Measurements from ENCODE around the gene ZFYVE27.
A peak's percentile ranks its signal among the peaks of the same experiment; 100 is the strongest.
"Not testable (repeated sequence)": the region's sequence is repeated elsewhere in the genome, so short reads cannot be mapped to it uniquely, and the experiment has no call there.

Gene ZFYVE27, protein sequence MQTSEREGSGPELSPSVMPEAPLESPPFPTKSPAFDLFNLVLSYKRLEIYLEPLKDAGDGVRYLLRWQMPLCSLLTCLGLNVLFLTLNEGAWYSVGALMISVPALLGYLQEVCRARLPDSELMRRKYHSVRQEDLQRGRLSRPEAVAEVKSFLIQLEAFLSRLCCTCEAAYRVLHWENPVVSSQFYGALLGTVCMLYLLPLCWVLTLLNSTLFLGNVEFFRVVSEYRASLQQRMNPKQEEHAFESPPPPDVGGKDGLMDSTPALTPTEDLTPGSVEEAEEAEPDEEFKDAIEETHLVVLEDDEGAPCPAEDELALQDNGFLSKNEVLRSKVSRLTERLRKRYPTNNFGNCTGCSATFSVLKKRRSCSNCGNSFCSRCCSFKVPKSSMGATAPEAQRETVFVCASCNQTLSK

DNA sequence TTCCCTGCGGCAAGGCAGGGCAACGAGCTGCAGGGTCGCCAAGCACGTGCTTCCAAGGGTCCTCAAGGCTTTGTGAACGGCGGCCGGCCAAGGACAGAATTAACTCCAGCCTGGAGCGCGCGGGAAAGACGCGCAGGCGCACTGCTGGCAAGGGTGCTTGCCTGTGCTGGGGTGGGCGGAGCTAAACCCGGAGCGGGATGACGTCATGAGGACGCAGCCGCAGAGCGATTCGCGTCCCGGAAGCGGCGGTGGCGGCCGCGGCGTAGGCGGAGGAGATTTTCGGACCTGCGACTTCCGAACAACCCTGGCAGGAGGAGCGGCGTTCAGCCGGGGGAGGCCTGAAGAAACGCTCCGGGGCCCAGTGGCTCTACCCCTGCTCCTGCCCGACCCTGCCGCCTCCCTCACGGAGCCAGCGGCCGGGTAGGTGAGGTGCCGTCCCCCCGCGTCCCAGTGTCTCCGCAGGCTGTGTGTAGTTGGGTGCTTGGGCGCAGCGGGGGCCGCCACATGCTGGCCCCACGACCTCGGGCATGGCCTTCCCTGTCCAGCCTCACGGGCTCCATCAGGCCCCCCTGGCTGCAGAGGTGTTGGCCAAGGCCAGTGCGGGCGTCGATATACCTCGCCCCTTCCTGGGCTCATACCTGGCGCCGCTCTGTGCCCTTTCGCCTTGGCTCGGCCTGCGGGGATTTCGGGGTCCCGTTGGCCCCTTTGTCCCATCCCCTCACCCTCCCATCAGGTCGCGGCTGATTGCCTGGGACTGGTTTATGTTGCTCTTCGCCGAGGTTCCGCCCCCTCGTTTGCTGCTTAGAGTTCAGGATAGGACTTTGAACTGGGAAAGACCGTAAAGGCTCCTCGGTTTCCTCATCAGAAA, at the start of gene ZFYVE27:
Gene ZFYVE27, plus strand, starts transcription at position 227 of the 868 bp plus-strand sequence. CDS start 1,350 bp downstream, outside the sequence.
- peak; percentile 46 to 95 (median 88) for DNase-seq

DNA sequence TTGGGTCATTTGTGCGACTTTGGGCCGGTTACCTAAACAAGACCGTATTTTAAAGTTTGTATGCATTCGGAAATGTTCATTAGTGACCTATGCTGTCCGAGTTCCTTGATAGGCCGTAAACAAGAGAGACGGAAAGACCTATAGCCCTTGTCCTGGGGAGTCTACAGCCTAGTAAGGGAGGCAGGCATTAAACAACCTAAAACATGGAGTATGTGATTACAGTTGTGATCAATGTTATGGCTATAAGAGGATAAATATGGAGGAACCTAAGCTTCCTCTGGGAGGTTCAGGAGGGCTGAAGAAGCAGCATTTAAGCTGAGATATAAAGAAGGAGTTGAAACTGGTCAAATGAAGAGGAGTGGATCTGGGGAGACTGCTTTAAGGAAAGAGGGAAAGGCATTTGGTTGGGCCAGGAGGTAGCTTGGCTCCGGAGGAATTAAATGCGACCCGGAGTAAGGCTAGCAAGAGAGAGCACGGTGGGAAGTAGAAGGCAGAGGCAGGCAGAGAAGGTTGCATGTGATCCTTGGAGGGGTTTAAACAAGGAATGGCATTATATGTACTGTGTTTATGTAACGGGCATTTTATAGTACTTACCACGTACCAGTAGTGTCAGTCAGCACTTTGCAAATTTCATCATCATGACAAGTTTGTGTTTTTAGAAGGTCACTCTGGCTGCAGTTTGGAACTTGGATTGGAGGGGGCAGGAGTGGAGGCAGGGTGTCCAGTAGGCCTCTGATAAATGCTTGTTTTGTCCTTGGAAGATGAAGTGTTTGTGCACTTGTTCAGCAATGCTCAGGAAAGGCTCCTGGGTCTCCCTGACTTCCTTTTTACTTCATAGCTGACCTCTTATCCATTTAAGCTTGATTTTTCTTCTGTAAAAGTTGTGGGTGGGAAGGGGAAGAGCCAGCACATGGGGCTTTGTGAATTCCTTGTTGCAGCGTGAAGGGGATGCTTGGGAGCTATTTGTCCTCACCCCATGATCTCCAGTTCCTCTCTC, 48.8 kb upstream of the ZFYVE27 start:
- DNase-seq: peak in 2 of 14 donors; percentile 26 to 44

DNA sequence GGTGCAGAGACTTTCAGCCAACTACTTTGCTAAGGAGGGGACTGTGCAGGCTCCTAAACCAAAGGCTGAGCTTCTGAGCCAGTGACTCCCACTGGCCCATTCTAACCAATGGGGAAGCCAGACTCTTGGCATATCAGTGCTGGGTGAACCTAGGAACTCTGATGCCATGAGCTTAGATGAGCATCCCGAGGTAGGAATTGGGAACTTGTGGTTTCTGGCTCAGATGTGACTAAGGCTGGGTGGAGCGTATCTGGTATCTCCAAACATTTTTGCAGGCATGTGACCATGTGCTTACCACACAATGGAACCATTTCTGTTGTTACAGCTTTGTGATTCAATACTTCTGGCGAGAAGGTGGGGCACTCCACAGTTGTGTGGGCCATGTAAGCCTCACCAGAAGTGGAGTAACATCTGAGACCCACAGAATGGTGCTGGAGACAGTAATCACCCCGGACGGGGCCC, 47.3 kb upstream of the ZFYVE27 start:
- DNase-seq: peak in 1 of 14 donors; percentile 17

DNA sequence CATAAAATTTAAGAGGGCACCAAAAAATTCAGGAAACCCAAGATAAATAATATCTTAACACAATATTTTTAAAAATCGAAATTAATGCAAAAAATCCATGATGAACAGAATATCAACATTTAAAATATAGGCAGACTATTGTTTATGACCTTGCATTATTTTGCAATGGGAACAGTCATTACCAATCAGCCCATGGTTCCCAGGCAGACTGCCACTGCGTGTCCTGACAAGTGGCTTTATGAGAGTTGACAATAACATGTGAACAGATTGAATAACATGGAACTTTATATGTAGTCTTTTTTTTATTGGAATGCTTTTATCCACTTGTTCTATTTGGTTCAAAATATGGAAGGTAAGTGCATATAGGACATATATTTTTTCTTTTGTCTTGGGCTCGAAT, 46.8 kb upstream of the ZFYVE27 start:
- no peak for DNase-seq

DNA sequence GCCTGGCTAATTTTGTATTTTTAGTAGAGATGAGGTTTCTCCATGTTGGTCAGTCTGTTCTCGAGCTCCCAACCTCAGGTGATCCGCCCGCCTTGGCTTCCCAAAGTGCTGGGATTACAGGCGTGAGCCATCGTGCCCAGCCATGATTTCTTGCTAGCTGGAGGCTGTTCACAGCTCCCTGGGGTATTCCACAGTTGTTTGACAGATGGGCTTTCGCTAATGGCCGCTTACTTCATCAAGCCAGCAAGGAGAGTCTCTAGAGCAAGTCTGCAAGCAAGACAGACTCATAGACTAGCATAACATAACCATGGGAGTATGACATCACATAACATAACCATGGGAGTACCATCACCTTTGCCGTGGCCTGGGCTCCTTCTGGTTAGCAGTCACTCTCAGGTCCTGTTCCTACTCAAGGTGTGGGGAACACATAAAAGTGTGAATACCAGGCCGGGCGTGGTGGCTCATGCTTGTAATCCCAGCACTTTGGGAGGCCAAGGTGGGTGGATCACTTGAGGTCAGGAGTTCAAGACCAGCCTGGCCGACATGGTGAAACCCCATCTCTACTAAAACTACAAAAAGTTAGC, 38.8 kb upstream of the ZFYVE27 start:
- not testable (repeated sequence) for DNase-seq

DNA sequence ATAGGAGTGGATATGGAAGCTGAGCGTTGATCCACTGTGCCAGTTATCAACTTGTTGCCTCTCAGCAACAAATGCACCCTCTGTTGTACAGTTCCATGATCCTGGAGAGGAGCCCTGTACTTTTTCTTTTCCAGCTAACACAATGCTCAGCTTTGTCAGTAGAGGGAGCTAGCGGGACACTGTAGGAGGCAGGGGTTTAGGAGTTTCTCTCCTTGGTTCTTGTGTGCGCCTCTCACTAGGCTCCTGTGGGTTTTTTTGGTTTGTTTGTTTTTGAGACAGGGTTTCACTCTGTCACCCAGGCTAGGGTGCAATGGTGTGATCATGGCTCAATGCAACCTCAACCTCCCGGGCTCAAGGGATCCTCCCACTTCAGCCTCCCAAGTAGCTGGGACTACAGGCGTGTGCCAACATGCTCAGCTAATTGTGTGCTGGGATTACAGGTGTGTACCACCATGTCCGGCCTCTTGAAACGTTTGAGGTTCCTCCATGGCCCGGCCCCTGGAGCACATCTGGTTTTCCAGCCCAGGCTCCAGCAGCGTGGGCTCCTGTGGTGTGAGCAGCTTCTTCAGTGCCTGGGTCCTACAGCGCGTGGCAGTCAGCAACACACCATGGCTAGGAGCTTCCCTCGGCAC, 35.4 kb upstream of the ZFYVE27 start:
- peak in 9 of 14 donors; percentile 6 to 43 (median 29) for DNase-seq

DNA sequence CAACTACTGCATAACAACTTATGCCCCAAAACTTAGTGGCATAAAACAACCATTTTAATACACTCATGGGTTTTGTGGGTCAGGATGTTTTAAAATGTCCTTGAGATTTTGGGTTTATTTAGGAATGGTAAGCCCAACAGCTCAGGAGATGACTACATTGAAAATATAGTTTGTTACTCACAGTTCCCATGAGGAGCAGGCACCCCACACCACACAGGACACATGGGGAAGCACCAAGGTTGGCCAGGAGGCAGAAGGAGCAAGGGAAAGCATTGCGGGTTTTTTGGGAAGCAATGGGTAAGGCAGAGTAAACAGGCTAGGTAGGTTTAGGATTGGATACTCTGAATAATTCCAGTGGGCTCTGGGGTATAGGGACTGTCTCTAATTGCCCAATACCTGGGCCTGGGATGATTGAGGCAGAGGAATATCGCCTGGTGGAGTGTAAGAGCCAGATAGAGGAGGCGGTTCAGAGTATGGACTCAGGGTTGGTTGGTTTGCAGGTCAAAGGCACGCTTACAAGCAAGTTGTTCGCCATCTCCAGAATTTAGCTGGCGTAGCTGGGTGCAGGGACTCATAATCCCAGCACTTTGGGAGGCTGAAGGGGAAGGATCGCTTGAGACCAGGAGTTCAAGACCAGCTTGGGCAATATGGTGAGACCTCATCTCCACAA, 33.4 kb upstream of the ZFYVE27 start:
- no peak for DNase-seq

DNA sequence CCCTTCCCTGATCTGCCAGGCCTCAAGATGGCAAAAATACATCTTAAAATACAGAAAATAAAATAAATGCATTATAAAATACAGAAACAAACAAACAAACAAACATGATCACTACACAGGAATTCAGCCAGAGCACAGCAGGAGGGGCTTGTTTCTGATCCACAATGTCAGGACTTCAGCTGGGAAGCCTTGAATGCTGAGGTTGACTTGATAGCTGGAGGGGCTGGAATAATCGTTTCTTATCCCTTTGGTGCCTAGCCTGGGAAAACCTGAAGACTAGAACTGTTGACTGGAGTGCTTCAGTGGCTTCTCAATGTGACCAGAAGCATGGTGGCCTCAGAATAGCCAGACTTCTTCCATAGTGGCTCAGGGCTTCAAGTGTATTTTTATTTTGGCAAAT, 32.6 kb upstream of the ZFYVE27 start:
- DNase-seq: no peak

DNA sequence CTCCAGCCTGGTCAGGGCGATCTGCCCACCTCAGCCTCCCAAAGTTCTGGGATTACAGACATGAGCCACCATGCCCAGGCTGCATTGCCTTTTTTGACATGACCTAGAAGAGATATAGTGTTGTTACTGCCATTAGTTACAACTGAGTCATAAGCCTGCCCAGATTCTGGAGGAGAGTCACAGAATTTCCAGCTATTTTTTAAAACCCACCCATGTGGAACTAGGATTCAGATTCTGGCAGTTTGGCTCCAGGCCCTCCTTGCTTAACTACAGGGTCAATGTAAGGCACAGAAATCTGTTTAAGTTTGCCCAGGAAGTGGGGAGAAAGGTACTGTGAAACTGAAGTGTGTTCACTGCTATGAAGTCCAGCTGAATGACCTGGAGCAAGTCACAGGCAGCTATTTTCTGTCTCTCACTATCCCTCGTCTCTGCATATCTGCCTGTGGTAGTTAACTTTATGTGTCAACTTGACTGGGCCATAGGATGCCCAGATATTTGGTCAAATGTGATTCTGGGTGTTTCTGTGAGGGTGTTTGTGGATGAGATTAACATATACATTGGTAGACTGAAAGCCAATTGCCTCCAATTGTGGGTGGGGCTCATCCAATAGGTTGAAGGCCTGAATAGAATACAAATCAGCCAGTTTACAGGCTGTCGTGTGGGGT, 31.8 kb upstream of the ZFYVE27 start:
- DNase-seq: no peak

DNA sequence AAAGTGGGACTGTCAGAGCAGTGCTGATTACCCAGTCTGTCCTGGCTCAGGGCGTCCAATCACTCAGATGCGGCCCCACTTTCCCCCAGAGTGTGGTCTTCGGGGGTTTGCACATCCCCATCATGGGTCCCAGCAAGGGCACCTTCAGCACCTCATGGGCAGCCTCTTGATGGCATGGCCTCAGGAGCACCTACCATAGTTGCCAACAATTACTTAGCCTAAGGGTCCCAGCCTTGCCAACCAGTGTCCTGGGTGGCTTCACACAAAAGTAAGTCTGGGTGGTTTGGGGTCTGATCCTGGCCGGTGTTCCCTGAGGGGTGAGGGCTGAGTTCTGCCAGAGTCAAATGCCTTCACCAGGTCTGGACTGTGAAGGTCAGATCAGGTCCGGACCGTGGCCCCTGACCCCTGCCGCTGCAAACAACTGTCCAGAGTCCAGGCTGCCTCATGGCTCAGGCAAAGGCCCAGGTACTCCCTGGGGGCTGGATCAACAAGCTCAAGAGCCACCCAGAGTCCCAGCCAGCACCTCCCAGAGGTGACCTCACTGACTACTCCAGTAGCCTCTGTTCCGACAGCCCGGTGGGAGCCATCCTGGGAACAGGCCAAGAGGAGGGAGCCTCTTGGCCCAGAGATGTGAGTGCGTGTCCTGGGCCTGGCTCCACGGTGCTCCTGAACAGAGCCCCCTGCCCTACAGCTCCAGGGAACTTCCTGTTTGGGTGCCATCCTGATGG, 29.6 kb upstream of the ZFYVE27 start:
- no peak for DNase-seq

DNA sequence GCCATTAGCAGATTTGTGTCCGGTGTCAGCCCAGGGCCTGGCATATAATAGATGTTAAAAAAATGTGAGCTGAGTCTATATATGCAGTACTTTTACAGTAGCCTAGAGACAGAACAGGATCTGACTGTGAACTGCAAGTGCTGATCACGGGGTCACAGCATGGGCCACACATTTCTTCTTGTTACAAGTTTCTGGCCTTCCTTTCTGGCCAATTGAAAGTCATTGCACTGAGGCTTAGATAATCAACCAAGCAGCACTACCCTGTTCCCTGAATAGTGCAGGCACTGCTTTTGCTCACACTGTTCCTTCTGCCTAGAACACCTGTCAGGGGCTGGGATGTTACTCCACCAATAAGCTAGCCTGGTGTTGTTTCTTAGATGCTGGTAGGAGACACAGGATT, 28.8 kb upstream of the ZFYVE27 start:
- no peak for DNase-seq

DNA sequence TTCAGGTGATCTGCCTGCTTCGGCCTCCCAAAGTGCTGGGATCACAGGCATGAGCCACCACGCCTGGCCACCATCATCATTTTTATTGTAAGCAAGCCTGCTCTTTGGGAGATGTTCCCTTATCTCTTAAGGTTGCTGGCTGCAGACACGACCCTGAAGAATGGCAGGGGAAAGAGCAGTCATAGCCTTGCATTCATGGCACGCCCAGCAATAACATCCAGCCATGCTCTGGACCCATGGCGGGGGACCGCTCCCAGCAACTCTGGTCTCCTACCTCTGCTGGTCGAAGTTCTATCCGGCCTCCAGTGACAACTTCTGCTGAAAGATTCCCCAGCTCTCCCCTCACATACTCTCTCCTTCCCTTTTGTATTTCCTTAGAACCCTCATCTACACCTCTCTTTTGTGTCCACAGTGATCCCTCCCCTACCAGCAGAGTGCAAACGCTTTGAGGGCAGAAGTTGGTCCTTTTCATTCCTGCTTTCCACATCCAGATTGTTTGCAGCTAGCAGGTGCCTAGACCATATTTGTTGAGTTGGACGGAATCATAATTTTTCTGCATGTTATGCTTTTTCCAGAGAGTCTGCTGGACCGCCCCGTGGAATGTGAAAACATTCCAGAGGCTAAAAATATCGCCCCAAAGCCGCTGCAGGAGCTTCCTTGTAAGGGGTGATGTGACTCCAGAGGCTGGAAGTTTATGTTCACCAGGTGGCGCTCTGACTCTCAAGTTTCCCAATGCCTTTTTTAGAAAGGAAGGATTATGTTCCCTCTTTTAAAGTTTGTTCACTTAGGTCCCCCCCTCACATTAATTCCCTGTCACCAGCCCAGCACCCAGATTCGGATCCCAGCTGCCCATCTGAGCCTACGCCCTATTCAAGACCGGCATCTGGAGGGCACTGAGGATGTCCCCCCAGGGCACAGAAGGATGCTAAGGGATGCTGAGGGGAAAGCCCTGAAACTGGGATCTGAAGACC, 27.7 kb upstream of the ZFYVE27 start:
- peak in 7 of 14 donors; percentile 14 to 40 (median 26) for DNase-seq

DNA sequence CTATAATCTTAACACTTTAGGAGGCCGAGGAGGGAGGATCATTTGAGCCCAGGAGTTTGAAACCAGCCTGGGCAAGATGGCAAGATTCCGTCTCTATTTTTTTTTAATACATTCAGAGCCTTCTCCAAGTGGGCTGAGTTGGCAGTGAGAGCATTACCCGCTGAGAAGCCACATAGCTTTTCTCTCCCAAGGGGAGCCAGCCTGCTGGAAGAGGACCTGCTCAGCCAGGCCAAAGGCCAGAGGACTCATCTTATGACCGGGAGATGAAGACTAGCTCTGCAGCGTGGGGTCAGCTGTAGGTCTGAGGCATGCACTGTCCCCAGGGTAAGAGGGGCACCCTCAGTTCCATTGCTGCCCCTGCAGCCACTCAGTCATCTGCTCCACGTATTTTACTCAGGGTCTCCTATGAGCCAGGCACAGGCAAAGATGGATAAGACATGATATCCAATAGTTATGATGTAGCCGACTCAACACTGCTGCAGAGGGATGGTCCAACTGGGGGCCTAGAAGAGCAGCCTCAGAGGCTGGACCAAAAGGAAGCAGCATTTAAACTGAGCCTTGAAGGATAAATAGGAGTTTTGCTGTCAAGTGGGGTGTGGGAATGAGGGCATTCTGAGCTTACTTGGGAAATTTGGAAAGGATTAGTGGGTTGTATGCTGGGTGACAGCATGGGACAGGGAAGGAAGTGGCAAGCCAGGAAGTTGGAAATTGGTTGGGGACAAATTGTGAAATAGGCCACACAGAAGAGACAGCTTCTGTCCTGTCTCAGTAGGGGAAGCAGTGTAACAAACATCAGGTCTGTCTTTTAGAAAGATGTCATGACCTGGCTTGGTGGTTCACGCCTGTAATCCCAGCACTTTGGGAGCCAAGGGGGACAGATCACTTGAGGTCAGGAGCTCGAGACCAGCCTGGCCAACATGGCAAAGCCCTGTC, 25.0 kb upstream of the ZFYVE27 start:
- DNase-seq: no peak

DNA sequence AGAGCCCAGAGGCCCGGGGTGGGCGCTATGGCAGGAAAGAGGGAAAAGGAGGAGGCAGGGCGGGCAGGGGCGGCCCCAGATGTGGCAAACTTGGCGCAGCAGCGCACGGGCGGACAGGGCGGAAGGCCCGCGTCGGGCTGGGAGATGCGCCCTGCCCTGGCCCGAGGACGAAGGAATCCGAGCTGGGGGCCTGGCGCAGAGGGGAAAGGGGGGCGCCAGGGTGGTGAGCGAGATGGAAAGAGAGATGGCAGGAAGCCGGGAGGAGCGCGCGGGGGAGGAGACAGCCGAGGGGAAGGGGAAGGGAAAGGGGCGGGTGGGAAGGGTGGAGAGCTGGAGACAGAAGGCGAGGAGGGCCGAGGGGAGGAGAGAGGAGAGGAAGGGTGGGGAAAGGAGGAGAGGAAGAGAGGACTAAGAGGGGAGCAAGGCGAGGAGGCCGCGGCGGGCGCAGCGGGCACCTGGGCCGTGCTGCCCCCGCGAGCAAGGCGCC, 23.5 kb upstream of the ZFYVE27 start, which contains the start of gene MARVELD1:
Gene MARVELD1, plus strand, starts transcription at position 392 of the 487 bp plus-strand sequence. CDS start 147 bp downstream, outside the sequence.
- peak in 4 of 14 donors; percentile 20 to 57 (median 26) for DNase-seq

DNA sequence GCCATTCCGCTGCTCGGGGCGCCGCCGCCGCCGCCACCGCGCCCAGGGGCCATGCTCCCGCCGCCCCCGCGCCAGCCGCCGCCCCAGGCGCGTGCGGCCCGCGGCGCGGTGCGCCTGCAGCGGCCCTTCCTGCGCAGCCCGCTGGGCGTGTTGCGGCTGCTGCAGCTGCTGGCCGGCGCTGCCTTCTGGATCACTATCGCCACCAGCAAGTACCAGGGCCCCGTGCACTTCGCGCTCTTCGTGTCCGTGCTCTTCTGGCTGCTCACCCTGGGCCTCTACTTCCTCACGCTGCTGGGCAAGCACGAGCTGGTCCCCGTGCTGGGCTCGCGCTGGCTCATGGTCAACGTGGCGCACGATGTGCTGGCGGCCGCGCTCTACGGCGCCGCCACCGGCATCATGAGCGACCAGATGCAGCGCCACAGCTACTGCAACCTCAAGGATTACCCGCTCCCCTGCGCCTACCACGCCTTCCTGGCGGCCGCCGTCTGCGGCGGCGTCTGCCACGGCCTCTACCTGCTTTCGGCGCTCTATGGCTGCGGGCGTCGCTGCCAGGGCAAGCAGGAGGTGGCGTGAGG, 23.0 kb upstream of the ZFYVE27 start:
- peak in 12 of 14 donors; percentile 36 to 79 (median 59) for DNase-seq

All from C1 segment of cervical spinal cord (tissue), 14 donors.